SJCRH30 (cell line): ENCODE measurements around the gene SYNE3. TPM values are rescaled to one million over a fixed set of nuclear protein-coding genes. Genes with fewer than 3 reads are reported as not detected.

Experiments
- DNase-seq, 2 experiments: peaks; one replicate each; pipeline ENCODE4 v3.0.0-alpha.2; 2015 to 2020
- H3K27ac ChIP-seq: fragments of 250-450 bp; sonication (Bioruptor Pico); 2 replicates; pipeline ENCODE4 v1.5.1; 2020; ENCODE audit warnings: mild to moderate bottlenecking, moderate library complexity
- H3K27me3 ChIP-seq: fragments of 250-450 bp; sonication (Bioruptor Pico); 2 replicates; pipeline ENCODE4 v1.5.1; 2020; ENCODE audit warnings: mild to moderate bottlenecking, moderate library complexity
- H3K36me3 ChIP-seq: fragments of 250-450 bp; sonication (Bioruptor Pico); 2 replicates; pipeline ENCODE4 v1.5.1; 2020; ENCODE audit warnings: mild to moderate bottlenecking, moderate library complexity
- H3K4me1 ChIP-seq: fragments of 250-450 bp; sonication (Bioruptor Pico); 2 replicates; pipeline ENCODE4 v1.5.1; 2020; ENCODE audit warnings: mild to moderate bottlenecking, moderate library complexity
- H3K4me3 ChIP-seq: fragments of 250-450 bp; sonication (Bioruptor Pico); 2 replicates; pipeline ENCODE4 v1.5.1; 2020; ENCODE audit warnings: mild to moderate bottlenecking, moderate library complexity
- H3K9me3 ChIP-seq: fragments of 250-450 bp; sonication (Bioruptor Pico); replicated peaks from 2 replicates; pipeline ENCODE4 v1.5.1; 2020; ENCODE audit warnings: mild to moderate bottlenecking, moderate library complexity
- total RNA-seq: library from RNA; depleted of rRNA; stranded (reverse); fragments of >200 nt; shearing (Covaris generic); gene quantifications from 2 replicates; pipeline ENCODE4 v1.2.3, GENCODE V29; 2014

Gene SYNE3
- total RNA-seq, 1 experiment from 2014 or later: 34.5 TPM

GRCh38 chr14:95477411-95478269 lies 38.8 kb downstream of the SYNE3 start:
- Histone ChIP-seq H3K27me3 (no peaks in the 10 kb centered on the region), H3K27ac (no peak overlapping the region), H3K36me3 (peaks cover 26% of the 10 kb centered on the region), H3K9me3 (no peaks in the 10 kb centered on the region), H3K4me3 (no peak overlapping the region), H3K4me1 (peaks cover 5% of the 10 kb centered on the region; the same call in 1 of the 2 replicates)
- DNase-seq: no peak

GRCh38 chr14:95476747-95477146 lies 39.7 kb downstream of the SYNE3 start:
- DNase-seq: no peak

GRCh38 chr14:95475540-95476240 lies 40.8 kb downstream of the SYNE3 start:
- Histone ChIP-seq H3K4me3 (no peak overlapping the region), H3K4me1 (peaks cover 6% of the 10 kb centered on the region), H3K9me3 (no peaks in the 10 kb centered on the region), H3K27me3 (no peaks in the 10 kb centered on the region), H3K27ac (no peak overlapping the region), H3K36me3 (peaks cover 26% of the 10 kb centered on the region)
- no peak for DNase-seq

More at GRCh38 chr14:95476747-95477146, 39.7 kb downstream of the SYNE3 start:
- Histone ChIP-seq H3K36me3 (peaks cover 26% of the 10 kb centered on the region), H3K27me3 (no peaks in the 10 kb centered on the region), H3K9me3 (no peaks in the 10 kb centered on the region), H3K4me1 (no peaks in the 10 kb centered on the region; the same call in 1 of the 2 replicates), H3K27ac (no peak overlapping the region), H3K4me3 (no peak overlapping the region)

GRCh38 chr14:95474941-95475340 lies 41.5 kb downstream of the SYNE3 start:
- H3K36me3 ChIP-seq: peaks cover 24% of the 10 kb centered on the region
- no peak overlapping the region for H3K4me3 ChIP-seq
- H3K27me3 ChIP-seq: no peaks in the 10 kb centered on the region
- H3K9me3 ChIP-seq: no peaks in the 10 kb centered on the region
- H3K4me1 ChIP-seq: peaks cover 6% of the 10 kb centered on the region
- no peak for DNase-seq
- H3K27ac ChIP-seq: no peak overlapping the region

GRCh38 chr14:95474486-95474885 lies 42.0 kb downstream of the SYNE3 start:
- H3K27ac ChIP-seq: no peak overlapping the region
- H3K36me3 ChIP-seq: peaks cover 24% of the 10 kb centered on the region
- H3K27me3 ChIP-seq: no peaks in the 10 kb centered on the region
- H3K9me3 ChIP-seq: no peaks in the 10 kb centered on the region
- peaks cover 6% of the 10 kb centered on the region for H3K4me1 ChIP-seq
- no peak for DNase-seq
- no peak overlapping the region for H3K4me3 ChIP-seq

GRCh38 chr14:95472819-95473251 lies 43.6 kb downstream of the SYNE3 start:
- Histone ChIP-seq H3K27ac (no peak overlapping the region), H3K9me3 (no peaks in the 10 kb centered on the region), H3K36me3 (peaks cover 29% of the 10 kb centered on the region), H3K4me3 (no peak overlapping the region), H3K27me3 (no peaks in the 10 kb centered on the region), H3K4me1 (peaks cover 6% of the 10 kb centered on the region)
- DNase-seq: no peak

GRCh38 chr14:95471476-95471875 lies 45.0 kb downstream of the SYNE3 start:
- Histone ChIP-seq H3K27ac (no peak overlapping the region), H3K4me1 (peaks cover 6% of the 10 kb centered on the region), H3K4me3 (no peak overlapping the region), H3K36me3 (peaks cover 24% of the 10 kb centered on the region), H3K27me3 (no peaks in the 10 kb centered on the region), H3K9me3 (no peaks in the 10 kb centered on the region)
- no peak for DNase-seq

GRCh38 chr14:95471016-95471415 lies 45.4 kb downstream of the SYNE3 start:
- H3K9me3 ChIP-seq: no peaks in the 10 kb centered on the region
- peak in 1 of 2 experiments; percentile 39 for DNase-seq
- H3K4me3 ChIP-seq: no peak overlapping the region
- peaks cover 6% of the 10 kb centered on the region for H3K4me1 ChIP-seq
- H3K27ac ChIP-seq: no peak overlapping the region
- H3K27me3 ChIP-seq: no peaks in the 10 kb centered on the region
- H3K36me3 ChIP-seq: peaks cover 24% of the 10 kb centered on the region

- Histone ChIP-seq H3K27ac (no peak overlapping the region), H3K36me3 (peaks cover 25% of the 10 kb centered on the region), H3K27me3 (no peaks in the 10 kb centered on the region), H3K4me1 (peaks cover 12% of the 10 kb centered on the region), H3K4me3 (no peak overlapping the region), H3K9me3 (no peaks in the 10 kb centered on the region)
- DNase-seq: no peak
Observed at GRCh38 chr14:95469134-95469481, 47.3 kb downstream of the SYNE3 start.

- no peak overlapping the region for H3K27ac ChIP-seq
- peaks cover 18% of the 10 kb centered on the region for H3K4me1 ChIP-seq
- H3K36me3 ChIP-seq: peaks cover 28% of the 10 kb centered on the region
- no peak overlapping the region for H3K4me3 ChIP-seq
- no peak for DNase-seq
- no peaks in the 10 kb centered on the region for H3K9me3 ChIP-seq
- no peaks in the 10 kb centered on the region for H3K27me3 ChIP-seq
Observed at GRCh38 chr14:95468448-95469133, 47.9 kb downstream of the SYNE3 start.

- Histone ChIP-seq H3K36me3 (peaks cover 25% of the 10 kb centered on the region), H3K27me3 (no peaks in the 10 kb centered on the region), H3K9me3 (no peaks in the 10 kb centered on the region), H3K4me3 (no peak overlapping the region), H3K27ac (no peak overlapping the region), H3K4me1 (peaks cover 26% of the 10 kb centered on the region)
- no peak for DNase-seq
Observed at GRCh38 chr14:95467657-95468056, 48.8 kb downstream of the SYNE3 start.

GRCh38 chr14:95467232-95467631 lies 49.2 kb downstream of the SYNE3 start:
- Histone ChIP-seq H3K36me3 (peaks cover 28% of the 10 kb centered on the region), H3K27me3 (no peaks in the 10 kb centered on the region), H3K4me1 (peaks cover 26% of the 10 kb centered on the region), H3K27ac (no peak overlapping the region), H3K4me3 (no peak overlapping the region), H3K9me3 (no peaks in the 10 kb centered on the region)
- no peak for DNase-seq
